Mammary epithelial cell (primary cell): ENCODE results near the gene ADCY9.

Source experiments
- EZH2 ChIP-seq: IDR thresholded peaks from 2 replicates; pipeline ENCODE4 v1.6.1; 2012; ENCODE audit warnings: low read length, inconsistent platforms, borderline replicate concordance
- TF ChIP-seq, protein P1 (sequence below), 2 donors: IDR thresholded peaks in 1 of 2; conservative IDR thresholded peaks in 1 of 2; 2 replicates each; pipeline ENCODE4 v1.5.1; 2011 to 2012; ENCODE audit warnings: inconsistent platforms in 2 of 2, low read length in 2 of 2, mild to moderate bottlenecking in 2 of 2, control low read depth in 1 of 2, low read depth in 1 of 2; ENCODE audit not compliant: insufficient read depth in 1 of 2; ENCODE audit errors: extremely low read depth in 1 of 2

GRCh38 chr16:4103745-4104144 lies 12.5 kb downstream of the ADCY9 start:
- no peak for TF ChIP-seq EZH2
- TF ChIP-seq, protein P1, sequence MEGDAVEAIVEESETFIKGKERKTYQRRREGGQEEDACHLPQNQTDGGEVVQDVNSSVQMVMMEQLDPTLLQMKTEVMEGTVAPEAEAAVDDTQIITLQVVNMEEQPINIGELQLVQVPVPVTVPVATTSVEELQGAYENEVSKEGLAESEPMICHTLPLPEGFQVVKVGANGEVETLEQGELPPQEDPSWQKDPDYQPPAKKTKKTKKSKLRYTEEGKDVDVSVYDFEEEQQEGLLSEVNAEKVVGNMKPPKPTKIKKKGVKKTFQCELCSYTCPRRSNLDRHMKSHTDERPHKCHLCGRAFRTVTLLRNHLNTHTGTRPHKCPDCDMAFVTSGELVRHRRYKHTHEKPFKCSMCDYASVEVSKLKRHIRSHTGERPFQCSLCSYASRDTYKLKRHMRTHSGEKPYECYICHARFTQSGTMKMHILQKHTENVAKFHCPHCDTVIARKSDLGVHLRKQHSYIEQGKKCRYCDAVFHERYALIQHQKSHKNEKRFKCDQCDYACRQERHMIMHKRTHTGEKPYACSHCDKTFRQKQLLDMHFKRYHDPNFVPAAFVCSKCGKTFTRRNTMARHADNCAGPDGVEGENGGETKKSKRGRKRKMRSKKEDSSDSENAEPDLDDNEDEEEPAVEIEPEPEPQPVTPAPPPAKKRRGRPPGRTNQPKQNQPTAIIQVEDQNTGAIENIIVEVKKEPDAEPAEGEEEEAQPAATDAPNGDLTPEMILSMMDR (conservative IDR thresholded peaks at IDR 0.05 in 1 of 2, IDR thresholded peaks at IDR 0.05 in 1 of 2; ENCODE audit: extremely low read depth in 1 of 2, insufficient read depth in 1 of 2, low read depth in 1 of 2, low read length in 2 of 2) = no peak
